ENCODE results near the gene STAB2.

DNA sequence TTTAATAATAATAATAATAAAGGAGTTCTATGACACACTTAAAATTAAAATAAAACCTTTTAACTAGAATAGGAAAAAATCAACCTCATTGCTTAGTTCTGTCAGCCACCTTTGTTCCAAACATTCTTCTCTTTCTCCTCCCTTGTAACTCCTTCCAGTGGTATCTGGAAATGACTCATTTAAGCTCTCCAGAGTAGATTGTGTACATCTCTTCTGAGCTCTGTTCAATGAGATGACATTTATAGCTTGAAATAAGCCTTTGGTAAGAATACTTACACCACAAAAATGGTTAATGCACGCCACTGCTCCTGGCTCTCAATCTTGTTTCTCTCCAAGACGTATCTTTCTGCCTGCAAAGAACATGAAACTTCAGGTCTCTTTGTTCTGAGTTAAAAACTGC is 70.3 kb downstream of the STAB2 start:
- no peak for TF ChIP-seq CTCF (IDR thresholded peaks at IDR 0.05; ENCODE audit: low read length)
- no peak for TF ChIP-seq EZH2 (IDR thresholded peaks at IDR 0.05; ENCODE audit: borderline replicate concordance, low read length)
